ENCODE measurements around the gene GPC1.

GPC1 gene

DNA sequence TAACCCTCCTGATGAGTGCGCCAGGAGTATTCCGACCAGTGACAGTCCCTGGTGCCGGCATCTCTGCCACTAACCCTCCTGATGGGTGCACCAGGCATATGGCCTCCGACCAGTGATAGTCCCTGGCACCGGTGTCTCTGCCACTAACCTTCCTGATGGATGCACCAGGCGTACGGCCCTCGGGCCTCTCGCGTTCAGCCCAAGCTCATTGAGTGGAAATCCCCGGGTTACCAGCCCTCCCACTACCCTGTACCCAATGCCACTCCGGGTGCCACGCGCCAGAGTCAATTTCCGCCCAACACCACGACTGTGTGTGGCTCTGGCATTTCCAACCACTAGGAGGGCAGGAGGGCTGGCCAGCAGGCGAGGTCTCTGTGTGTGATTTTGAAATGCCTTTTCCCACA lies 11.7 kb upstream of the GPC1 start:
- H3K36me3 ChIP-seq (ENCODE audit: control insufficient read depth in 1 of 2, insufficient read depth in 2 of 2, low read length in 2 of 2) = no peaks in the 10 kb centered on the region
- H3K27ac ChIP-seq (ENCODE audit: low read depth, low read length) = no peak overlapping the region
- no peak overlapping the region for H3K9ac ChIP-seq (ENCODE audit: low read depth in 1 of 2, low read length in 2 of 2)
- no peaks in the 10 kb centered on the region for H3K27me3 ChIP-seq (ENCODE audit: control insufficient read depth in 1 of 2, insufficient read depth in 2 of 2, low read length in 2 of 2)
- no peak overlapping the region for H3K4me3 ChIP-seq (ENCODE audit: low read depth in 1 of 2, low read length in 2 of 2)
- peaks cover 7 to 9% of the 10 kb centered on the region in 2 donors for H3K9me3 ChIP-seq (ENCODE audit: control insufficient read depth in 1 of 2, low read length in 2 of 2)
- H3K4me1 ChIP-seq (ENCODE audit: control insufficient read depth in 1 of 2, insufficient read depth in 2 of 2, low read length in 2 of 2) = no peaks in the 10 kb centered on the region

DNA sequence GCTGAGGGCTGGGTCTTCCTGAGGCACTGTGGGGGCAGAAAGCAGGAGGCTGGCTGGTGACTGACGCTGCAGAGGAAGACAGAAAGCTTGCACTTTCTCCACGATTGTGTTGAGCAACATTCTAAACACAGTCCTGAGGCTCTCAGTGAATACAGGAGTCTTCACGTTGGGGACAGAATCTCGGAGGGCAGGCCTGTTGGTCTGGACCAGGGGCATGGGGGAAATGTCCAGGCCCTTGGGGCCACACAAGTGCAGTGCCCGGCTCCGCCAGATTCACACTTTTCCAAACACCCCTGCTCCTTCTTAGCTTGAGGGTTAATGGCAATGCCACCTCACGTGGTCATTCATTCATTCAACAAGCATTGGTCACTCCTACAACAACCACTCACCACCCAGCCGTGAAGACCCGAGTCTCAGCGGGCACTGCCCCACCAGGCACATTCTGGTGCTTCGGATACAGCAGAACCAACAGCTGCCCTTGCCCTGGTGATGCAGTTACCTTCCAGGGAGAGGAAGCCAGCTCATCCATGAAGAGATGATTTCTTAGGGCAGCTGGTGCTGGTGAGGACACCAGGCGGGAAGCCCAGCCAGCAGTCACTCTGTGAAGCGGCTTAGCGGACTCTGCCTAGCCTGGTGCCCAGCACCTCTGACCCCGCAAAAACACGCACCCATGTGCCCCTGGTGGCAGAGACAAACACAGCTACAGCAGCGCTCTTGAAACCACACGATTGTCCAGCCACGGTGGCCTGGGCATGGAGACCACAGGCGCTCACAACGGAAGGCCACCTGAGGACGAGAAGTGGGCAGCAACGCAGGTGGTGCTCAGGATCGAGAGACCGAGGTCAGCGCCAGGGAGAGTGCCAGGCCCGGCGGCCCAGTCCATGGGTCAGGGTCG lies 10.9 kb upstream of the GPC1 start:
- Histone ChIP-seq H3K27me3 (ENCODE audit: control insufficient read depth in 1 of 2, insufficient read depth in 2 of 2, low read length in 2 of 2) (no peaks in the 10 kb centered on the region), H3K4me1 (ENCODE audit: control insufficient read depth in 1 of 2, insufficient read depth in 2 of 2, low read length in 2 of 2) (no peaks in the 10 kb centered on the region), H3K36me3 (ENCODE audit: control insufficient read depth in 1 of 2, insufficient read depth in 2 of 2, low read length in 2 of 2) (no peaks in the 10 kb centered on the region), H3K4me3 (ENCODE audit: low read depth in 1 of 2, low read length in 2 of 2) (no peak overlapping the region), H3K27ac (ENCODE audit: low read depth, low read length) (no peak overlapping the region), H3K9me3 (ENCODE audit: control insufficient read depth in 1 of 2, low read length in 2 of 2) (peaks cover 5 to 9% of the 10 kb centered on the region in 2 donors), H3K9ac (ENCODE audit: low read depth in 1 of 2, low read length in 2 of 2) (no peak overlapping the region)

GRCh38 chr2:240425236-240425615 lies 10.2 kb upstream of the GPC1 start:
- Histone ChIP-seq H3K9ac (ENCODE audit: low read depth in 1 of 2, low read length in 2 of 2) (no peak overlapping the region), H3K9me3 (ENCODE audit: control insufficient read depth in 1 of 2, low read length in 2 of 2) (peaks cover 5 to 9% of the 10 kb centered on the region in 2 donors), H3K4me1 (ENCODE audit: control insufficient read depth in 1 of 2, insufficient read depth in 2 of 2, low read length in 2 of 2) (no peaks in the 10 kb centered on the region), H3K27me3 (ENCODE audit: control insufficient read depth in 1 of 2, insufficient read depth in 2 of 2, low read length in 2 of 2) (no peaks in the 10 kb centered on the region), H3K27ac (ENCODE audit: low read depth, low read length) (no peak overlapping the region), H3K4me3 (ENCODE audit: low read depth in 1 of 2, low read length in 2 of 2) (no peak overlapping the region), H3K36me3 (ENCODE audit: control insufficient read depth in 1 of 2, insufficient read depth in 2 of 2, low read length in 2 of 2) (no peaks in the 10 kb centered on the region)

DNA sequence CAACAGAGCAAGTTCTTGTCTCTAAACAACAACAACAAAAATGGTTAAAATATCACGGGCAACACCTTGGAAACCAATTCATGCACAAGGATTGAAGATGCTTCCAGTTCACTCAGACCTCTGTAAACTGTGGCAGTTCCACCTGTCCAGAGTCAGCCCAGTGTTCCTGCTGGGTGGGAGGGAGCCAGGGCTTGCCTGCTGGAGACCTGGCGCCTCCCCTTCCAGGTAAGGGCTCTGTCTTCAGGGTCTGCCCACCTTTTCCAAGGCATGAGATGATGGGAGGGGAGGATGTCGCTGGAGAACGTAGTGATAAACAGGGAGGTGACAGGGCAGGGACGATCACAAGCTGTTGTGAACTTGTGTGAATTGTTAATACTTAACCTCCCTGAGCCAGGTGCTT lies 9.8 kb upstream of the GPC1 start:
- Histone ChIP-seq H3K27ac (ENCODE audit: low read depth, low read length) (no peak overlapping the region), H3K4me1 (ENCODE audit: control insufficient read depth in 1 of 2, insufficient read depth in 2 of 2, low read length in 2 of 2) (no peaks in the 10 kb centered on the region), H3K9me3 (ENCODE audit: control insufficient read depth in 1 of 2, low read length in 2 of 2) (peaks cover 5 to 9% of the 10 kb centered on the region in 2 donors), H3K27me3 (ENCODE audit: control insufficient read depth in 1 of 2, insufficient read depth in 2 of 2, low read length in 2 of 2) (no peaks in the 10 kb centered on the region), H3K4me3 (ENCODE audit: low read depth in 1 of 2, low read length in 2 of 2) (no peak overlapping the region), H3K36me3 (ENCODE audit: control insufficient read depth in 1 of 2, insufficient read depth in 2 of 2, low read length in 2 of 2) (no peaks in the 10 kb centered on the region), H3K9ac (ENCODE audit: low read depth in 1 of 2, low read length in 2 of 2) (no peak overlapping the region)

DNA sequence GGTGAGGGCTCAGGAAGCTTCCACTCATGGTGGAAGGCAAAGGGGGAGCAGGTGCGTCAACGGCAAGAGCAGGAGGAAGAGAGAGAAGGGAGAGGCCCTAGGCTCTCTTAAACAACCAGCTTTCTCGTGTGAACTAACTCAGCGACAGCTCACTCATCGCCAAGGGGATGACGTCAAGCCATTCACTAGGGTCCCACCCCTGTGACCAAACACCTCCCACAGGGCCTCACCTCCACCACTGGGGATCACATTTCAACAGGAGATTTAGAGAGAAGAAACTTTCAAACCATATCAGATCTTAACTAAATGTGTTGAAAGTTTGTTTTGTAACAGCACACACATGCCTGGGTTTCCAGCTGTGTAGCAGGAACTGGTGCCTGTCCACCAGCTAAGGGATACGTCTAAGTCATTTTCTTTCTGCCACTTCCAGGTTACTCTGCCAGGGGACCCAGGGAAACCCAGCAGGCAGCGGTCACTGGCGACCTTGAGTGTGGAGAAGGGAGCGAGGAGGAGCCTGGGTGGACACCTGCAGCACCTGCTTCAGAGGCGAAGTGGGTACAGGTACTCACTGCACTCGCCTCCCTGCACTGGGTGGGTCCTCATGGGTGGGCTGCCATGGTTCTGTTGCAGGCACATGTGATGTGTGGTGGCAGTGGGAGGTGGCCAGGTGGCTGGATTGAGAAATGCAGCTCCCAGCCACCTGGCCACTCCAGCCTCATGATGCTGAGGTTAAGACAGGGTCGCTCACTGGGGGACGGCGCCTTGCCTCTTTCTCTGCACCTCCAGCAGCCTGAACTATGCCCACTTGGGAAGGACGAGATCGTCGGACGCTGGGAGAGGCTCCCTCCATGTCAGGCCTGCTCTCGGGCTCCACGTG lies 8.4 kb upstream of the GPC1 start:
- Histone ChIP-seq H3K9ac (ENCODE audit: low read depth in 1 of 2, low read length in 2 of 2) (no peak overlapping the region), H3K36me3 (ENCODE audit: control insufficient read depth in 1 of 2, insufficient read depth in 2 of 2, low read length in 2 of 2) (no peaks in the 10 kb centered on the region), H3K4me1 (ENCODE audit: control insufficient read depth in 1 of 2, insufficient read depth in 2 of 2, low read length in 2 of 2) (no peaks in the 10 kb centered on the region), H3K4me3 (ENCODE audit: low read depth in 1 of 2, low read length in 2 of 2) (no peak overlapping the region), H3K27ac (ENCODE audit: low read depth, low read length) (no peak overlapping the region), H3K9me3 (ENCODE audit: control insufficient read depth in 1 of 2, low read length in 2 of 2) (no peaks in the 10 kb centered on the region), H3K27me3 (ENCODE audit: control insufficient read depth in 1 of 2, insufficient read depth in 2 of 2, low read length in 2 of 2) (no peaks in the 10 kb centered on the region)

GRCh38 chr2:240427729-240428128 lies 7.7 kb upstream of the GPC1 start:
- no peak overlapping the region for H3K4me3 ChIP-seq (ENCODE audit: low read depth in 1 of 2, low read length in 2 of 2)
- H3K36me3 ChIP-seq (ENCODE audit: control insufficient read depth in 1 of 2, insufficient read depth in 2 of 2, low read length in 2 of 2) = no peaks in the 10 kb centered on the region
- H3K9me3 ChIP-seq (ENCODE audit: control insufficient read depth in 1 of 2, low read length in 2 of 2) = no peaks in the 10 kb centered on the region
- H3K27ac ChIP-seq (ENCODE audit: low read depth, low read length) = no peak overlapping the region
- H3K27me3 ChIP-seq (ENCODE audit: control insufficient read depth in 1 of 2, insufficient read depth in 2 of 2, low read length in 2 of 2) = peaks cover 0 to 4% of the 10 kb centered on the region in 2 donors
- H3K4me1 ChIP-seq (ENCODE audit: control insufficient read depth in 1 of 2, insufficient read depth in 2 of 2, low read length in 2 of 2) = no peaks in the 10 kb centered on the region
- H3K9ac ChIP-seq (ENCODE audit: low read depth in 1 of 2, low read length in 2 of 2) = no peak overlapping the region

- H3K27ac ChIP-seq (ENCODE audit: low read depth, low read length) = no peak overlapping the region
- H3K36me3 ChIP-seq (ENCODE audit: control insufficient read depth in 1 of 2, insufficient read depth in 2 of 2, low read length in 2 of 2) = no peaks in the 10 kb centered on the region
- no peak overlapping the region for H3K9ac ChIP-seq (ENCODE audit: low read depth in 1 of 2, low read length in 2 of 2)
- peaks cover 2 to 4% of the 10 kb centered on the region in 2 donors for H3K27me3 ChIP-seq (ENCODE audit: control insufficient read depth in 1 of 2, insufficient read depth in 2 of 2, low read length in 2 of 2)
- H3K4me1 ChIP-seq (ENCODE audit: control insufficient read depth in 1 of 2, insufficient read depth in 2 of 2, low read length in 2 of 2) = no peaks in the 10 kb centered on the region
- H3K9me3 ChIP-seq (ENCODE audit: control insufficient read depth in 1 of 2, low read length in 2 of 2) = no peaks in the 10 kb centered on the region
- H3K4me3 ChIP-seq (ENCODE audit: low read depth in 1 of 2, low read length in 2 of 2) = no peak overlapping the region
These were observed 7.2 kb upstream of the GPC1 start for GRCh38 chr2:240428245-240428644.

DNA sequence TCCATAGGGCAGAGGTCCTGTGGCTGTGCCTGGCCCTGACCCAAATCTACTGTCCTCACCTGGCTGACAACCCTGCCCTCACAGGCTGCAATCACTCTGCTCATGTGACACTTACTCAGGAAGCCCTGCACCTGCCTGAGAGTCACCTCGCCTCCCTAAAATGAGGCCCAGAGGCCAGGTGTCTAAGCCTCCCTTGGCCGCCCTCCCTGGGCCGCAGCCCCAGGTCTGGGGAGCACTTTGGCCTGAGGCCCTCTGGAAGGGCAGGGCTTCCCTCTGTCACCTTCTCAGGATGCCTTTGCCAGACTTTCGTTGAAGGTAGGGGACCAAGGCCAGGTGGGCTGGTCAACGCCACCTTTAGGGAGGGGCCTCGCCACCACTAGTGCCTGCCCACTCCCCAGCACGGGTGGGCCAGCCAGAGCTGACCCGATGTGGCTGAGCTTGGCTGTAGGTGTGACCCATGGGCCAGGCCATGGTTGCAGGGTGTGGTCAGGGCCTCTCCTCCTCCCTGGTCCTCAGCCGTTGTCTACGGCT lies 6.1 kb upstream of the GPC1 start:
- no peaks in the 10 kb centered on the region for H3K4me1 ChIP-seq (ENCODE audit: control insufficient read depth in 1 of 2, insufficient read depth in 2 of 2, low read length in 2 of 2)
- H3K9me3 ChIP-seq (ENCODE audit: control insufficient read depth in 1 of 2, low read length in 2 of 2) = no peaks in the 10 kb centered on the region
- peaks cover 4 to 6% of the 10 kb centered on the region in 2 donors for H3K27me3 ChIP-seq (ENCODE audit: control insufficient read depth in 1 of 2, insufficient read depth in 2 of 2, low read length in 2 of 2)
- no peak overlapping the region for H3K4me3 ChIP-seq (ENCODE audit: low read depth in 1 of 2, low read length in 2 of 2)
- no peaks in the 10 kb centered on the region for H3K36me3 ChIP-seq (ENCODE audit: control insufficient read depth in 1 of 2, insufficient read depth in 2 of 2, low read length in 2 of 2)
- no peak overlapping the region for H3K27ac ChIP-seq (ENCODE audit: low read depth, low read length)
- no peak overlapping the region for H3K9ac ChIP-seq (ENCODE audit: low read depth in 1 of 2, low read length in 2 of 2)

DNA sequence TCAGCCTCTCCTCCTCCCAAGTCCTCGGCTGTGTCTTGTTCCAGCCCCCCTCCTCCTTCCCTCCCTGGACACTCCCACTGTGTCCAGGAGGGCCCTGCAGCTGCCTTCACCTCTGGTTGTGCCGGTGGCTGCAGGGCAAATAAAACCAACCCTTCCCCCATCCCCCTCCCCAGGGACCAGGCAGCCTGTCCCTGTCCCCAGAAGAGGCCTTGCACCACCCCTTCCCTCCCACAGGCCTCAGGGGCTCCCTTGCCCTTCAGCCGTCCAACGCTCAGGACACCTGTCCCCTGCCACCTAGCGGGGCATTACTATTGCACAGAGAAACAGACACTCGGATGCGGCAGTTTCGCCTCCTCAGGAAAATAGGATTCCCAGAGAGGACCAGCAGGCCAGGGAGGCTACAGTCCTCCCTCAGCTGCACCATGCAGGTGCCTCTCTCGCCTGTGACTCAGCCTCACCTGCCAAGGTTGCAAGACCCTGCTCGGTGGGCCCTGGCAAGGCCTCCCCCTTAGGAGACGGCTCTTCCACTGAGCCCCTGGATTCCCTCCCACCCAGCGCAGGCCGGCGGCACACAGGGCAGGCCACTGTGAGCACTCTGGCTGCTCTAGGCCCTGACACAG lies 5.5 kb upstream of the GPC1 start:
- peaks cover 4 to 6% of the 10 kb centered on the region in 2 donors for H3K27me3 ChIP-seq (ENCODE audit: control insufficient read depth in 1 of 2, insufficient read depth in 2 of 2, low read length in 2 of 2)
- H3K36me3 ChIP-seq (ENCODE audit: control insufficient read depth in 1 of 2, insufficient read depth in 2 of 2, low read length in 2 of 2) = no peaks in the 10 kb centered on the region
- H3K4me1 ChIP-seq (ENCODE audit: control insufficient read depth in 1 of 2, insufficient read depth in 2 of 2, low read length in 2 of 2) = no peaks in the 10 kb centered on the region
- H3K27ac ChIP-seq (ENCODE audit: low read depth, low read length) = no peak overlapping the region
- H3K9me3 ChIP-seq (ENCODE audit: control insufficient read depth in 1 of 2, low read length in 2 of 2) = no peaks in the 10 kb centered on the region
- no peak overlapping the region for H3K9ac ChIP-seq (ENCODE audit: low read depth in 1 of 2, low read length in 2 of 2)
- no peak overlapping the region for H3K4me3 ChIP-seq (ENCODE audit: low read depth in 1 of 2, low read length in 2 of 2)
